Mesangial cell (primary cell): Measurements from ENCODE around the gene IQGAP1. TPM values are rescaled to one million over a fixed set of nuclear protein-coding genes. Genes with fewer than 3 reads are reported as not detected.

Experiments
- total RNA-seq: library from RNA; depleted of rRNA; stranded (reverse); fragments of >200 nt; gene quantifications from 2 replicates; pipeline ENCODE4 v1.2.3, GENCODE V29; 2015

The IQGAP1 gene
- 134 and 146 TPM in 2 replicates for total RNA-seq

GRCh38 chr15:90387534-90388461 is at the start of gene IQGAP1:
TSS of gene IQGAP1 (plus strand) at chr15:90388242. CDS start at chr15:90388342, 100 bp downstream.

GRCh38 chr15:90352107-90352893 is 35.7 kb upstream of the IQGAP1 start, which contains the start of gene ZNF774:
TSS of gene ZNF774 (plus strand) at chr15:90352284. CDS start at chr15:90354661, 2,377 bp downstream.

GRCh38 chr15:90529371-90530249 is 141.6 kb downstream of the IQGAP1 start, which contains the start of gene CRTC3:
TSS of gene CRTC3 (plus strand) at chr15:90529923. CDS start at chr15:90530072, 149 bp downstream.

Other genes with a start within 250 kb of the IQGAP1 start
- 47.7 and 135 TPM in 2 replicates for gene SEMA4B, start 186.9 kb upstream of the IQGAP1 start, total RNA-seq
- 55.8 and 67.1 TPM in 2 replicates for gene CIB1, start 154.3 kb upstream of the IQGAP1 start, total RNA-seq
- 7.9 and 8.1 TPM in 2 replicates for gene GDPGP1, start 154.0 kb upstream of the IQGAP1 start, total RNA-seq
- under 0.01 TPM in 1 of 2 replicates, not detected in the other for gene TTLL13, start 138.7 kb upstream of the IQGAP1 start, total RNA-seq
- 69.2 and 71.2 TPM in 2 replicates for gene NGRN, start 122.6 kb upstream of the IQGAP1 start, total RNA-seq
- gene ZNF774, start 36.0 kb upstream of the IQGAP1 start, total RNA-seq = 0.33 and 1.5 TPM in 2 replicates
- 11.9 and 17.5 TPM in 2 replicates for gene CRTC3, start 141.7 kb downstream of the IQGAP1 start, total RNA-seq